Right renal cortex interstitium (tissue), 3 donors: ENCODE measurements around the gene RBM44. TPM values are rescaled to one million over a fixed set of nuclear protein-coding genes. Genes with fewer than 3 reads are reported as not detected.

Source experiments
- DNase-seq, 3 donors: peaks; one replicate each; pipeline ENCODE4 v3.0.0-alpha.2; 2013; ENCODE audit warnings: low read depth in 3 of 3, low spot score in 2 of 3
- polyA plus RNA-seq, 3 donors: library from polyadenylated mRNA; unstranded; fragments of 120-200 nt; gene quantifications; one replicate each; pipeline ENCODE4 v1.2.1, GENCODE V29; 2013; ENCODE audit not compliant: insufficient read length in 3 of 3

The RBM44 gene
- polyA plus RNA-seq, 3 donors, result 0.29 to 0.51 (median 0.50) TPM

- no peak for DNase-seq
Observed at GRCh38 chr2:237885111-237885930, 86.7 kb downstream of the RBM44 start.

GRCh38 chr2:237885931-237886684 lies 87.5 kb downstream of the RBM44 start:
- DNase-seq, result no peak

- DNase-seq, result no peak
Observed at GRCh38 chr2:237886685-237887481, 88.3 kb downstream of the RBM44 start.

GRCh38 chr2:237888389-237888788 lies 89.8 kb downstream of the RBM44 start:
- no peak for DNase-seq

GRCh38 chr2:237889016-237889415 lies 90.4 kb downstream of the RBM44 start:
- DNase-seq, result no peak

- no peak for DNase-seq
Observed at GRCh38 chr2:237889811-237890210, 91.2 kb downstream of the RBM44 start.

Other genes starting within 250 kb of the RBM44 start
- gene PRLH, start 232.2 kb upstream of the RBM44 start, polyA plus RNA-seq, result not detected
- gene RAB17, start 208.0 kb upstream of the RBM44 start, polyA plus RNA-seq, result 10 to 100 TPM; 10.4 to 14.9 (median 13.1) TPM
- 10 to 100 TPM; 90.4 to 97.6 (median 93.6) TPM for gene LRRFIP1, start 171.2 kb upstream of the RBM44 start, polyA plus RNA-seq
- 1 to 10 TPM; 2.3 to 6.6 (median 2.7) TPM for gene RAMP1, start 60.8 kb downstream of the RBM44 start, polyA plus RNA-seq
- gene UBE2F, start 168.2 kb downstream of the RBM44 start, polyA plus RNA-seq, result 10 to 100 TPM; 42.7 to 47.3 (median 45.3) TPM